ENCODE results near the gene ECSIT.

DNA sequence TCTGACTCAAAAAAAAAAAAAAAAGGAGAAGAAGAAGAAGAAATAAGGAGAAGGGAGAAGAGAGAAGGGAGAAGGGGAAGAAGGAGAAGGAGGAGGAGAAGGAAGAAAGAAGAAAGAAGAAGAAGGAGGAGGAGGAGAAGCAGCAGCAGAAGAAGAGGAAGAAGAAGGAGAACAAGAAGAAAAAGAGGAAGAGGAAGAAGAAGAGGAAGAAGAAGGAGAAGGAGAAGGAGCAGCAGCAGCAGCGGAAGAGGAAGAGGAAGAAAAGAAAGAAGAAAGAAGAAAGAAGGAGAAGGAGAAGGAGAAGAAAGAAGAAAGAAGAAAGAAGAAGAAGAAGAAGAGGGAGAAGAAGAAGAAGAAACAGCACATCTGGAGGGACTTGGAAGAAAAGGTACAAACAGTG, 5.6 kb upstream of the ECSIT start:
- TF ChIP-seq CTCF (IDR thresholded peaks at IDR 0.05): no peak
- TF ChIP-seq ZFX (IDR thresholded peaks at IDR 0.05; ENCODE audit: borderline replicate concordance): no peak
